ENCODE results near the gene VPS11. TPM values are rescaled to one million over a fixed set of nuclear protein-coding genes. Genes with fewer than 3 reads are reported as not detected.

The VPS11 gene
- total RNA-seq, 1 experiment from 2014 or later = 18.6 TPM

DNA sequence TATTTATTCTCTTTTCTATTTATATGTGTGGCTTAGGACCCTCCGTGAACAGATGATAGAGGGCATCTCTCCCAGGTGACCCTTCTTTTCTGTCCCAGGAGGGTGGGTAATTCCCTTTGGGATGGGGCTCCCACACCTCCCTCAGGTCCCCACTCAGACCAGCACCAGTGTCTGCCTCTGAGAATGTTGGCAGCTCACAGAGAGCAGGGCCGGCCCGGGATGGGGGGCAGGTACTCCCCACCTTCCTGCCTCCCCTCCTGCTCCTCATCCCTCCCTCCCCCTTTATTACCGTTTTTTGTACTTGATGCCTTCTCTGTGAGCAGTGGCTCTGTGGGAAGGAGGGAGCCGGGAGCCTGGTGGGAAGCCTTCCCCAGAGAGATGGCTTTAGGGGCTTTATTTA lies 49.0 kb downstream of the VPS11 start:
- Histone ChIP-seq H3K18ac (ENCODE audit: insufficient read length, low read depth, low read length) (no peak overlapping the region), H3K79me2 (ENCODE audit: insufficient read depth, low read length) (no peaks in the 10 kb centered on the region), H2BK120ac (ENCODE audit: low read depth, low read length, poor library complexity, severe bottlenecking) (no peak overlapping the region), H2AFZ (ENCODE audit: low read length) (no peak overlapping the region), H2BK5ac (ENCODE audit: insufficient read length, low read length) (no peak overlapping the region), H4K8ac (replicated peaks; ENCODE audit: insufficient read length, low read depth, low read length) (no peak overlapping the region), H3K27ac (ENCODE audit: insufficient read length, low read depth, low read length) (no peak overlapping the region), H2BK20ac (ENCODE audit: low read depth, low read length, poor library complexity, severe bottlenecking) (no peak overlapping the region), H3K14ac (ENCODE audit: insufficient read depth, low read length) (no peak overlapping the region), H3K56ac (ENCODE audit: insufficient read length, low read depth, low read length) (no peak overlapping the region), H4K91ac (ENCODE audit: insufficient read length, low read depth, low read length) (no peak overlapping the region), H2BK12ac (ENCODE audit: insufficient read length, low read depth, low read length) (no peak overlapping the region), H3K9ac (ENCODE audit: extremely low read depth, insufficient read length, low read length) (no peak overlapping the region), H3K4ac (ENCODE audit: low read depth, low read length) (no peak overlapping the region), H3K23me2 (ENCODE audit: insufficient read length, low read depth, low read length, poor library complexity, severe bottlenecking) (peaks cover 4% of the 10 kb centered on the region), H3T11ph (ENCODE audit: low read length) (no peak overlapping the region), H4K20me1 (ENCODE audit: control insufficient read depth, insufficient read depth, insufficient read length) (no peaks in the 10 kb centered on the region), H2BK15ac (ENCODE audit: low read depth, low read length) (no peak overlapping the region), H3K4me1 (ENCODE audit: insufficient read depth, low read length) (no peaks in the 10 kb centered on the region), H4K5ac (ENCODE audit: insufficient read length, low read depth, low read length) (no peak overlapping the region), H3K9me3 (ENCODE audit: control insufficient read depth, low read depth, low read length) (no peaks in the 10 kb centered on the region), H3K27me3 (ENCODE audit: insufficient read depth, low read length) (no peaks in the 10 kb centered on the region), H3K4me2 (ENCODE audit: insufficient read depth, insufficient read length, low read length) (no peak overlapping the region), H3K23ac (ENCODE audit: insufficient read length, low read depth, low read length) (no peak overlapping the region), H3K79me1 (ENCODE audit: insufficient read depth, low read depth, low read length, poor library complexity, severe bottlenecking) (no peaks in the 10 kb centered on the region), H2AK5ac (ENCODE audit: insufficient read length, low read length) (no peak overlapping the region)
- H3K4me1 Mint-ChIP-seq = peaks cover 17 to 24% of the 10 kb centered on the region in 2 experiments
- WGBS (ENCODE audit: extremely low coverage, insufficient read length, low lambda C conversion rate) = no CpG with 5 or more reads among the region's 5 CpGs
- no peak for DNase-seq
- H3K27ac Mint-ChIP-seq = no peak overlapping the region
- no peaks in the 10 kb centered on the region; the same call in 1 of the 2 replicates for H3K27me3 Mint-ChIP-seq (ENCODE audit: low read depth)
- no peak for TF ChIP-seq CTCF (conservative IDR thresholded peaks at IDR 0.05)
- no peaks in the 10 kb centered on the region; a peak in 2 of 7 replicates for H3K36me3 Mint-ChIP-seq (ENCODE audit: insufficient read depth in 1 of 3, low read depth in 3 of 3)
- H3K4me3 Mint-ChIP-seq = no peak overlapping the region
- H3K9me3 Mint-ChIP-seq = no peaks in the 10 kb centered on the region; a peak in 1 of 5 replicates

All from H9 (cell line).